GM18505 (cell line): ENCODE measurements around the gene MOB2.

Experiments
- ATAC-seq: cut with Tn5 transposase; IDR thresholded peaks from one replicate; pipeline ENCODE4 v1.9.1; 2021; ENCODE audit not compliant: unreplicated experiment
- POLR2A ChIP-seq: IDR thresholded peaks from 4 replicates; pipeline ENCODE4 v1.6.1; 2011; ENCODE audit warnings: borderline replicate concordance; ENCODE audit not compliant: insufficient read depth, insufficient read length; ENCODE audit errors: extremely low read depth

Gene MOB2

DNA sequence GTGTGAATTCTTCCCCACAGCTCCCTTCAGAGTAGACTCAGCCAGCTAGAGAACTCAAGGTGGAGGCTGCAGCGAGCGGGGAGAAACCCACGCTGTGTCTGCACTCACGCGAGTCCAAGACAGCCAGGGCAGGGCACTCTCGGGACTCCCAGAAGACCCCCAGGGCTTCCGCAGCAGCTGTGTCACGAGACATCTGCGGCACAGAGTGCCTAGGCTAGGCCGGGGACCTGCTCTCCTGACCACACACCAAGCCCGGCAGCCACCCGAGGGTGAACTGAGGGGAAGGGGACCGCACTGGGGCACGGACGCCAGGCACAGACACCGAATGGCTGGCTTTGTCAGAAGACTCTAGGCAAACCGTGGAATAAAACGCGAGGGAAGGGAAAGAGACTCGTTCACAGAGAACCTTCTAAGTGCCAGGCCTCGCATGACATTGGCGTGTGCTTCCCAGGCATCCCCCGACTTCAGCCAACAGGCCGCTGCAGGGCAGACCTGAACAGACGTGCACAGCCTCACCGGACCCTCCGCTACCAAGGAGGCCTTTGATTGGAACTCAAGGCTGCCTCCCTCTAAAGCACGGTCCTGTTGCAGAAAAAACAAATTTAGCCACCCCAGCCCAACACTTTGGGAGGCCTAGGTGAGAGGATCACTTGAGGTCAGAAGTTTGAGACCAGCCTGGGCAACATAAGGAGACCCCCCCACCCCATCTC, 18.2 kb upstream of the MOB2 start:
- ATAC-seq = no peak
- no peak for TF ChIP-seq POLR2A

DNA sequence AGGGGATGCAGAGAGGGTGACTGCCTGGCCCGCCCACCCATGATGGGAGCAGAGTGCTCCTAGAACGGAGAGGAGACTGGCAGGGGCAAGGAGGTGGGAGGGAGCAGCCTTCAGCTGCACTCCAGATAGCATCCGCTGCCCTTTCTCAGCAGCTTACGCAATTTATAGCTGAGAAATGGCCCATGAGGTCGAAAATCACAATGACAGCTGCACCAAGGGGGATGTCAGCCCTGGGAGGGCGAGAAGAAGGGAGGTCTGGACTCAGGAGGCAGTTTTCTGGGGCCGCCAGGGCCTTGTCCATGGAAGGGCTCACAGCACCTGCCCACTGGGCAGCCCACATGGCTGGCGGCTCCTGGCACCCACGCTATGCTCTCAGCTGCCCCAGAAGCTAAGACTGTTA, 17.6 kb upstream of the MOB2 start:
- ATAC-seq = no peak
- TF ChIP-seq POLR2A = no peak

GRCh38 chr11:1503708-1504104, 17.1 kb upstream of the MOB2 start:
- TF ChIP-seq POLR2A = no peak
- ATAC-seq = no peak

- no peak for TF ChIP-seq POLR2A
- ATAC-seq = no peak
Measured at GRCh38 chr11:1502954-1503707, 16.6 kb upstream of the MOB2 start.

GRCh38 chr11:1502168-1502953, 15.8 kb upstream of the MOB2 start:
- no peak for ATAC-seq
- TF ChIP-seq POLR2A = no peak

- TF ChIP-seq POLR2A = no peak
- ATAC-seq = no peak
Measured at GRCh38 chr11:1501421-1502167, 15.0 kb upstream of the MOB2 start.

GRCh38 chr11:1500466-1501420, 14.2 kb upstream of the MOB2 start:
- no peak for ATAC-seq
- TF ChIP-seq POLR2A = no peak

- TF ChIP-seq POLR2A = no peak
- ATAC-seq = no peak
Measured at GRCh38 chr11:1499899-1500298, 13.3 kb upstream of the MOB2 start.

DNA sequence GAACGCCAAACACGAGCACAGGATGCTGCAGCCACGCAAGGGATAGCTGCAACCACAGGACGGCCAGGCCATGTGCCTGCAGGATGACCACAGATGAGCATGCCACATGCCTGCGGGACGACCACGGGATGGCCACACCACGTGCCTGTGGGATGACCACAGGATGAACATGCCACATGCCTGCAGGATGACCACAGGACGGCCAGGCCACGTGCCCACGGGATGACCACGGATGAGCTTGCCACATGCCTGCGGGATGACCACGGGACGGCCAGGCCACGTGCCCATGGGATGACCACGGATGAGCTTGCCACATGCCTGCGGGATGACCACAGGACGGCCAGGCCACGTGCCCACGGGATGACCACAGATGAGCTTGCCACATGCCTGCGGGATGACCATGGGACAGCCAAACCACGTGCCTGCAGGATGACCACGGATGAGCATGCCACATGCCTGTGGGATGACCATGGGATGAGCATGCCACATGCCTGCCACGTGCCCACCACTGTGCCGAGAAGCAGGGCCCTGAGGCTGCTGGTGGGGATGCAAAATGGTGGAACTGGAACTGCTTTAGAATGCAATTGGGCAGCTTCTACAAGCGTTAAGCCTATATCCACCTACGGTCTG, 12.8 kb upstream of the MOB2 start:
- no peak for TF ChIP-seq POLR2A

DNA sequence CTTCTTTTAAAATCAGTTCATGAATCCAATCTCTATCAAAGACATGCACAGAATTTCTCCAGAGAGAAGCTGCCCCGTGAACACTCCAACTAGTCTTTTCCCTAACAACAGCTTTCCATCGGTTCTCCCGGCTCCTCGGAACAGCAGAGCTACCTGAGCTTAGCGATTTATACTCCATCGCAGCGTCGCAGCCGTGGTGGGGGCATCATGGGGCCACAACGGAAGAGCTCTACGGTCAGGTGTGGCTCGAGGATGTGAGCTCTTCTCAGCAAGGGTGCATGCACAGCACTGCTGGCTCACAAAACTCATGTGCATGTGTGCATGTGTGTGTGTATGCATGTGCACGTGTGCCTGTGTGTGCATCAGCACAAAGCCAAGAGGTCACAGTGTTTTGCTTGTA, 11.7 kb upstream of the MOB2 start:
- TF ChIP-seq POLR2A = no peak
- ATAC-seq = no peak

More for the DNA sequence above, 12.8 kb upstream of the MOB2 start:
- no peak for ATAC-seq

GRCh38 chr11:1497600-1497999, 11.0 kb upstream of the MOB2 start:
- no peak for ATAC-seq

DNA sequence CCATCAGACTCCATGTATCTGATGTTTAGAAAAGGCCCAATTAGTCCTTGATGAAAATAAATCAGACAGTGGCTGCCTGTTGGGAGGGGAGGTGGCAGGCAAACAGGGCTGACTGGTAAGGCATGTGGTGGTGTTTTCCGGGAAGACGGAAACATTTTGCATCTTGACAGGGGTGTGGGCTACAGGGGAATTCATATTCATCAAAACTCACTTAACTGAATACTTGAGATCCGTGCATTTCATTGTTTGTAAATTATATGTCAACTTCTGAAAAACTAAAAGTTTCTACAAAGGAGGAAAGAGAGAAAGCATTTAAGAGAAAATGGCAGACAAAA, 10.1 kb upstream of the MOB2 start:
- ATAC-seq = no peak
- TF ChIP-seq POLR2A = no peak

More at GRCh38 chr11:1497600-1497999, 11.0 kb upstream of the MOB2 start:
- TF ChIP-seq POLR2A = no peak
